Natural killer cell (primary cell): Measurements from ENCODE around the gene GNB2. TPM values are rescaled to one million over a fixed set of nuclear protein-coding genes. Genes with fewer than 3 reads are reported as not detected.

ENCODE experiments used
- ATAC-seq, 3 donors: fragments of 150-1000 bp in 2 of 3; fragments of 200-7000 bp in 1 of 3; cut with Tn5 transposase; 1 replicate in 1 of 3; 2 replicates in 2 of 3; pipeline ENCODE4 v1.10.0; 2021; ENCODE audit warnings: mild to moderate bottlenecking in 2 of 3, moderate library complexity in 2 of 3
- DNase-seq, 2 donors: peaks; one replicate each; pipeline versions ENCODE4 v3.0.0 to v3.0.0-alpha.2; 2013 to 2021; ENCODE audit warnings: mixed read lengths in 1 of 2
- H3K27ac ChIP-seq: one replicate; pipeline ENCODE4 v1.5.1; 2013; ENCODE audit warnings: mild to moderate bottlenecking, low read length
- H3K27me3 ChIP-seq: one replicate; pipeline ENCODE4 v1.6.1; 2013; ENCODE audit warnings: low read length; ENCODE audit not compliant: control insufficient read depth, insufficient read depth
- H3K36me3 ChIP-seq: one replicate; pipeline ENCODE4 v1.6.1; 2013; ENCODE audit warnings: low read length; ENCODE audit not compliant: control insufficient read depth, insufficient read depth
- H3K4me1 ChIP-seq: one replicate; pipeline ENCODE4 v1.6.1; 2013; ENCODE audit warnings: low read length; ENCODE audit not compliant: control insufficient read depth, insufficient read depth
- H3K4me3 ChIP-seq: one replicate; pipeline ENCODE4 v1.5.1; 2013; ENCODE audit warnings: low read length
- H3K9me3 ChIP-seq: one replicate; pipeline ENCODE4 v1.6.1; 2013; ENCODE audit warnings: low read length; ENCODE audit not compliant: control insufficient read depth, insufficient read depth
- H3K27ac Mint-ChIP-seq, 2 donors: one replicate each; pipeline ENCODE4 v1.8.0; 2022; ENCODE audit warnings: mild to moderate bottlenecking in 2 of 2, mixed read lengths in 2 of 2, moderate library complexity in 1 of 2
- H3K27me3 Mint-ChIP-seq, 2 donors: one replicate each; pipeline ENCODE4 v1.8.0; 2022; ENCODE audit warnings: low read depth in 2 of 2, mixed read lengths in 2 of 2
- H3K36me3 Mint-ChIP-seq: one replicate; pipeline ENCODE4 v1.8.0; 2022; ENCODE audit warnings: mixed read lengths
- H3K4me1 Mint-ChIP-seq, 2 donors: one replicate each; pipeline ENCODE4 v1.8.0; 2022; ENCODE audit warnings: mixed read lengths in 2 of 2
- H3K4me3 Mint-ChIP-seq: one replicate; pipeline ENCODE4 v1.8.0; 2022; ENCODE audit warnings: mild to moderate bottlenecking, moderate library complexity, mixed read lengths
- H3K9me3 Mint-ChIP-seq, 2 donors: one replicate each; pipeline ENCODE4 v1.8.0; 2022; ENCODE audit warnings: mixed read lengths in 2 of 2
- CTCF ChIP-seq: fragments of 200-600 bp; IDR thresholded peaks from one replicate; pipeline ENCODE4 v1.8.0; 2022; ENCODE audit warnings: antibody characterized with exemption
- WGBS: methylation state at CpG from one replicate; pipeline ENCODE4 v1.1.7; 2013; ENCODE audit warnings: missing lambda C conversion rate; ENCODE audit not compliant: insufficient coverage; 5-methylcytosine and 5-hydroxymethylcytosine counted together
- intact Hi-C: fragments of 100-400 bp; cut with micrococcal nuclease; formaldehyde crosslinking; loops from one replicate; pipeline ENCODE4 v1.14.2; 2022
- total RNA-seq, 4 donors: library from RNA; stranded (reverse); fragments of 120-200 nt in 1 of 4; gene quantifications; one replicate each; pipeline versions ENCODE4 v1.2.3 to v1.2.4, GENCODE V29; 2013 to 2022

The GNB2 gene
- total RNA-seq, 3 donors from 2014 or later (not counting 1 experiment from before 2014, with no cell fraction given) = 194 to 227 (median 212) TPM

- peak overlapping the region; percentile 84 to 94 for H3K27ac Mint-ChIP-seq
- 42% methylated on average over 28 of the region's 28 CpGs for WGBS
- Histone ChIP-seq H3K4me1 (peaks cover 46% of the 10 kb centered on the region), H3K4me3 (no peak overlapping the region), H3K27me3 (no peaks in the 10 kb centered on the region), H3K9me3 (no peaks in the 10 kb centered on the region), H3K27ac (no peak overlapping the region), H3K36me3 (peaks cover 17% of the 10 kb centered on the region)
- H3K9me3 Mint-ChIP-seq = no peaks in the 10 kb centered on the region
- TF ChIP-seq CTCF = peak; percentile 82
- peak overlapping the region; percentile 96 for H3K4me3 Mint-ChIP-seq
- no peaks in the 10 kb centered on the region for H3K27me3 Mint-ChIP-seq
- peaks cover 25 to 32% of the 10 kb centered on the region in 2 donors for H3K4me1 Mint-ChIP-seq
- ATAC-seq = peak; percentile 64 to 75 (median 65)
- DNase-seq = peak; percentile 73 to 90
- intact Hi-C loops = loop anchor here (1.0 to 10.0 kb wide), 4 partner anchors 60 to 217 kb away; partner anchors contain the start of genes PCOLCE and TSC22D4
- H3K36me3 Mint-ChIP-seq = no peaks in the 10 kb centered on the region
These were observed 18.4 kb downstream of the GNB2 start for GRCh38 chr7:100691676-100692577.

GRCh38 chr7:100692578-100692961 lies 19.0 kb downstream of the GNB2 start:
- no peaks in the 10 kb centered on the region for H3K36me3 Mint-ChIP-seq
- Histone ChIP-seq H3K27ac (no peak overlapping the region), H3K4me3 (peak overlapping the region; percentile 52), H3K4me1 (peaks cover 46% of the 10 kb centered on the region), H3K36me3 (peaks cover 11% of the 10 kb centered on the region), H3K9me3 (no peaks in the 10 kb centered on the region), H3K27me3 (no peaks in the 10 kb centered on the region)
- peak overlapping the region; percentile 96 for H3K4me3 Mint-ChIP-seq
- no peak for ATAC-seq
- H3K27me3 Mint-ChIP-seq = no peaks in the 10 kb centered on the region
- peak overlapping the region; percentile 84 to 94 for H3K27ac Mint-ChIP-seq
- 86% methylated on average over 5 of the region's 6 CpGs for WGBS
- H3K4me1 Mint-ChIP-seq = peaks cover 25 to 32% of the 10 kb centered on the region in 2 donors
- TF ChIP-seq CTCF = no peak
- no peaks in the 10 kb centered on the region for H3K9me3 Mint-ChIP-seq
- DNase-seq = no peak
- intact Hi-C loops = loop anchor here (5.0 to 10.0 kb wide), 3 partner anchors 60 to 218 kb away; partner anchors contain the start of genes PCOLCE and TSC22D4

GRCh38 chr7:100693312-100694097 lies 20.0 kb downstream of the GNB2 start:
- Histone ChIP-seq H3K27ac (no peak overlapping the region), H3K9me3 (no peaks in the 10 kb centered on the region), H3K4me3 (peak overlapping the region; percentile 52), H3K4me1 (peaks cover 42% of the 10 kb centered on the region), H3K27me3 (no peaks in the 10 kb centered on the region), H3K36me3 (peaks cover 2% of the 10 kb centered on the region)
- peak in 1 of 2 donors; percentile 23 for DNase-seq
- intact Hi-C loops = loop anchor here (5.0 to 10.0 kb wide), 3 partner anchors 61 to 219 kb away; partner anchors contain the start of genes PCOLCE and TSC22D4
- Mint-ChIP-seq H3K27ac (peak overlapping the region; percentile 84 to 94), H3K9me3 (no peaks in the 10 kb centered on the region), H3K36me3 (no peaks in the 10 kb centered on the region), H3K27me3 (no peaks in the 10 kb centered on the region), H3K4me3 (peak overlapping the region; percentile 96), H3K4me1 (peaks cover 25 to 30% of the 10 kb centered on the region in 2 donors)
- TF ChIP-seq CTCF = no peak
- WGBS = under 1% methylated on average over 81 of the region's 81 CpGs
- peak; percentile 49 to 64 (median 50) for ATAC-seq
